Measurements from ENCODE around the gene ATP8B4.

The ATP8B4 gene

GRCh38 chr15:49915822-49916221 lies 203.2 kb downstream of the ATP8B4 start:
- H3K4me3 ChIP-seq (ENCODE audit: control insufficient read depth, low read depth, low read length), result no peak overlapping the region

GRCh38 chr15:49908933-49909295 lies 210.1 kb downstream of the ATP8B4 start:
- DNase-seq (ENCODE audit: low read depth), result no peak
- no peak for TF ChIP-seq CTCF (IDR thresholded peaks at IDR 0.05; ENCODE audit: control insufficient read depth, insufficient read depth, low read depth, low read length, missing control alignments)
- H3K4me3 ChIP-seq (ENCODE audit: control insufficient read depth, low read depth, low read length), result no peak overlapping the region

More at GRCh38 chr15:49915822-49916221, 203.2 kb downstream of the ATP8B4 start:
- TF ChIP-seq CTCF (IDR thresholded peaks at IDR 0.05; ENCODE audit: control insufficient read depth, insufficient read depth, low read depth, low read length, missing control alignments), result no peak
- DNase-seq (ENCODE audit: low read depth), result no peak

- H3K4me3 ChIP-seq (ENCODE audit: control insufficient read depth, low read depth, low read length), result no peak overlapping the region
- TF ChIP-seq CTCF (IDR thresholded peaks at IDR 0.05; ENCODE audit: control insufficient read depth, insufficient read depth, low read depth, low read length, missing control alignments), result no peak
- DNase-seq (ENCODE audit: low read depth), result no peak
Measured at GRCh38 chr15:49908236-49908932, 210.6 kb downstream of the ATP8B4 start.

- no peak for TF ChIP-seq CTCF (IDR thresholded peaks at IDR 0.05; ENCODE audit: control insufficient read depth, insufficient read depth, low read depth, low read length, missing control alignments)
- H3K4me3 ChIP-seq (ENCODE audit: control insufficient read depth, low read depth, low read length), result no peak overlapping the region
- no peak for DNase-seq (ENCODE audit: low read depth)
Measured at GRCh38 chr15:49906966-49907365, 212.1 kb downstream of the ATP8B4 start.

- no peak overlapping the region for H3K4me3 ChIP-seq (ENCODE audit: control insufficient read depth, low read depth, low read length)
- DNase-seq (ENCODE audit: low read depth), result no peak
- TF ChIP-seq CTCF (IDR thresholded peaks at IDR 0.05; ENCODE audit: control insufficient read depth, insufficient read depth, low read depth, low read length, missing control alignments), result no peak
Measured at GRCh38 chr15:49905221-49905620, 213.8 kb downstream of the ATP8B4 start.

GRCh38 chr15:49904296-49904695 lies 214.7 kb downstream of the ATP8B4 start:
- no peak for DNase-seq (ENCODE audit: low read depth)
- TF ChIP-seq CTCF (IDR thresholded peaks at IDR 0.05; ENCODE audit: control insufficient read depth, insufficient read depth, low read depth, low read length, missing control alignments), result no peak
- no peak overlapping the region for H3K4me3 ChIP-seq (ENCODE audit: control insufficient read depth, low read depth, low read length)

Measured in AG09309 (cell line).